Thoracic aorta (tissue), 2 donors: ENCODE results near the gene NFKBIE. TPM values are rescaled to one million over a fixed set of nuclear protein-coding genes. Genes with fewer than 3 reads are reported as not detected.

ENCODE experiments used
- ATAC-seq: fragments of 150-250 bp; one replicate; pipeline ENCODE4 v1.8.0; 2017; ENCODE audit warnings: low read depth; ENCODE audit not compliant: insufficient number of reproducible peaks, low FRiP score
- DNase-seq: peaks from one replicate; pipeline ENCODE4 v3.0.0-alpha.2; 2020; ENCODE audit warnings: low spot score
- H3K27ac ChIP-seq, 2 donors: fragments of 200-600 bp; sonication (generic); 1 replicate in 1 of 2; 2 replicates in 1 of 2; pipeline ENCODE4 v1.5.1; 2016; ENCODE audit warnings: mild to moderate bottlenecking in 2 of 2, moderate library complexity in 2 of 2
- H3K27me3 ChIP-seq: fragments of 200-600 bp; sonication (generic); replicated peaks from 2 replicates; pipeline ENCODE4 v1.6.0; 2016; ENCODE audit warnings: mild to moderate bottlenecking; ENCODE audit not compliant: insufficient read depth
- H3K36me3 ChIP-seq: fragments of 200-600 bp; sonication (generic); one replicate; pipeline ENCODE4 v1.5.1; 2016
- H3K4me1 ChIP-seq, 2 donors: fragments of 200-600 bp; sonication (generic); 1 replicate in 1 of 2; 2 replicates in 1 of 2; pipeline versions ENCODE4 v1.5.1 to v1.6.0; 2016; ENCODE audit warnings: low read depth in 2 of 2, mild to moderate bottlenecking in 1 of 2; ENCODE audit not compliant: control insufficient read depth in 1 of 2
- H3K4me3 ChIP-seq: fragments of 200-600 bp; sonication (generic); 2 replicates; pipeline ENCODE4 v1.5.1; 2016; ENCODE audit warnings: mild to moderate bottlenecking
- H3K9me3 ChIP-seq: fragments of 200-600 bp; sonication (generic); 2 replicates; pipeline ENCODE4 v1.5.1; 2016
- total RNA-seq, 2 donors: library from RNA; depleted of rRNA; stranded (reverse); fragments of >200 nt; gene quantifications; one replicate each; pipeline versions ENCODE4 v1.1.0 to v1.2.3, GENCODE V29; 2016
- TF ChIP-seq, protein P1 (sequence below): fragments of 200-600 bp; sonication (generic); IDR thresholded peaks from one replicate; pipeline ENCODE4 v1.5.1; 2019; ENCODE audit warnings: antibody characterized with exemption

Gene NFKBIE
- total RNA-seq, 2 donors from 2014 or later, result 5.5 to 10.6 TPM

DNA sequence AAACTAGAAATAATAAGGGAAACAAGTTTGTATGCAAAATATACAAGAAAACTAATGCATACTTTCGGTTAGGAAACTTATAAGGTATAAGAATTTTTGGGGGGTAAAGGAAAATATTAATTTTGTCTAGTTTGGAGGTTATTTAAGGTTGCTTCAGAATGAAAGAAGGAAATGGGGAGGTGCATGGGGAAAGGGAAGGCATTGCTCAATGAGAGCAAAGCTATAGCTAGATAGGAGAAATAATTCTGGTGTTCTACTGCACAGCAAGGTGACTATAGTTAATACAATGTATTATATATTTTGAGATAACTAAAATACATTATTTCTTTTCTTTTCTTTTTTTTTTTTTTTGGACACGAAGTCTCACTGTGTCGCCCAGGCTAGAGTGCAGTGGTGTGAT, 54.1 kb downstream of the NFKBIE start:
- H3K4me3 ChIP-seq, result no peak overlapping the region
- no peak overlapping the region for H3K27ac ChIP-seq
- H3K4me1 ChIP-seq, result peaks cover 0 to 2% of the 10 kb centered on the region in 2 donors
- no peak for DNase-seq
- no peak for ATAC-seq
- H3K27me3 ChIP-seq, result no peaks in the 10 kb centered on the region
- TF ChIP-seq, protein P1, sequence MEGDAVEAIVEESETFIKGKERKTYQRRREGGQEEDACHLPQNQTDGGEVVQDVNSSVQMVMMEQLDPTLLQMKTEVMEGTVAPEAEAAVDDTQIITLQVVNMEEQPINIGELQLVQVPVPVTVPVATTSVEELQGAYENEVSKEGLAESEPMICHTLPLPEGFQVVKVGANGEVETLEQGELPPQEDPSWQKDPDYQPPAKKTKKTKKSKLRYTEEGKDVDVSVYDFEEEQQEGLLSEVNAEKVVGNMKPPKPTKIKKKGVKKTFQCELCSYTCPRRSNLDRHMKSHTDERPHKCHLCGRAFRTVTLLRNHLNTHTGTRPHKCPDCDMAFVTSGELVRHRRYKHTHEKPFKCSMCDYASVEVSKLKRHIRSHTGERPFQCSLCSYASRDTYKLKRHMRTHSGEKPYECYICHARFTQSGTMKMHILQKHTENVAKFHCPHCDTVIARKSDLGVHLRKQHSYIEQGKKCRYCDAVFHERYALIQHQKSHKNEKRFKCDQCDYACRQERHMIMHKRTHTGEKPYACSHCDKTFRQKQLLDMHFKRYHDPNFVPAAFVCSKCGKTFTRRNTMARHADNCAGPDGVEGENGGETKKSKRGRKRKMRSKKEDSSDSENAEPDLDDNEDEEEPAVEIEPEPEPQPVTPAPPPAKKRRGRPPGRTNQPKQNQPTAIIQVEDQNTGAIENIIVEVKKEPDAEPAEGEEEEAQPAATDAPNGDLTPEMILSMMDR, result no peak
- no peaks in the 10 kb centered on the region for H3K9me3 ChIP-seq
- H3K36me3 ChIP-seq, result no peaks in the 10 kb centered on the region

Other genes starting within 250 kb of the NFKBIE start
- 10 to 100 TPM; 31.0 to 32.4 TPM for gene MRPL14, start 138.1 kb downstream of the NFKBIE start, total RNA-seq
- 10 to 100 TPM; 21.9 to 43.4 TPM for gene TMEM63B, start 138.0 kb downstream of the NFKBIE start, total RNA-seq
- not detected for gene CAPN11, start 106.7 kb downstream of the NFKBIE start, total RNA-seq
- not detected for gene MYMX, start 48.6 kb downstream of the NFKBIE start, total RNA-seq
- 100 to 1,000 TPM; 132 to 172 TPM for gene SLC29A1, start 42.0 kb downstream of the NFKBIE start, total RNA-seq
- 100 to 1,000 TPM; 405 to 695 TPM for gene HSP90AB1, start 18.4 kb downstream of the NFKBIE start, total RNA-seq
- gene SLC35B2, start 8.0 kb downstream of the NFKBIE start, total RNA-seq, result 10 to 100 TPM; 19.9 to 33.3 TPM
- not detected for gene TMEM151B, start 4.9 kb upstream of the NFKBIE start, total RNA-seq
- 1 to 10 TPM; 6.0 to 8.8 TPM for gene AARS2, start 47.8 kb upstream of the NFKBIE start, total RNA-seq
- not detected for gene SPATS1, start 77.1 kb upstream of the NFKBIE start, total RNA-seq
- 10 to 100 TPM; 19.6 to 21.7 TPM for gene CDC5L, start 122.2 kb upstream of the NFKBIE start, total RNA-seq